LNCAP (cell line): ENCODE data around the gene CDC42EP4.

Source experiments
- CTCF ChIP-seq: fragments of 450-650 bp; IDR thresholded peaks from 2 replicates; pipeline ENCODE4 v1.5.1; 2017; ENCODE audit warnings: mild to moderate bottlenecking

The CDC42EP4 gene

GRCh38 chr17:73293480-73293911, 18.3 kb downstream of the CDC42EP4 start:
- TF ChIP-seq CTCF, result no peak

GRCh38 chr17:73293031-73293430, 18.8 kb downstream of the CDC42EP4 start:
- TF ChIP-seq CTCF, result no peak

GRCh38 chr17:73292031-73292531, 19.7 kb downstream of the CDC42EP4 start:
- no peak for TF ChIP-seq CTCF

- TF ChIP-seq CTCF, result no peak
Observed at GRCh38 chr17:73291260-73291801, 20.5 kb downstream of the CDC42EP4 start.

- TF ChIP-seq CTCF, result no peak
Observed at GRCh38 chr17:73290399-73291259, 21.2 kb downstream of the CDC42EP4 start.

GRCh38 chr17:73289549-73290254, 22.1 kb downstream of the CDC42EP4 start:
- TF ChIP-seq CTCF, result no peak

GRCh38 chr17:73288534-73289302, 23.1 kb downstream of the CDC42EP4 start:
- no peak for TF ChIP-seq CTCF
